Ecto neural progenitor cell (in vitro differentiated cells): ENCODE measurements around the gene JAM3.
"Not testable (repeated sequence)": the region's sequence is repeated elsewhere in the genome, so short reads cannot be mapped to it uniquely, and the experiment has no call there.

Experiments
- DNase-seq: peaks from one replicate; pipeline ENCODE4 v3.0.0-alpha.2; 2018; ENCODE audit warnings: low spot score

Gene JAM3

DNA sequence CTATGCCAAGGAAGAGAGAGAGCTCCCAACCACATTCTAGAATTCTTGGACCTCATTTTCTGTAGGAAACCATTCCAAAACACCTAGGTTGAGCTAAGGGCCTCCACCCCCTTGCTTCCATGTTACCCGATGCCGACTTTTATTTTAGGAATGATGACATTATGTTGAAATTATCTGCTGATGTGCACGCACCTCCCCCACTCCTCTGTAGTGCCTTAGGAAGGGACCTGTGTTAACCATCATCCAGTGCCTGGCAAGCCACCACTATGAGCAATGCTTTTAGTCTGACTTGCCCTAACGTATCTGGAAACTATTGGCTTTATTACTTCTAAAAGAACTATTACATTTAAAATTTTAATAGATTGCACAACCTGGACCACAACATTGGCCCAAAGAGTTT lies 112.8 kb downstream of the JAM3 start:
- no peak for DNase-seq

DNA sequence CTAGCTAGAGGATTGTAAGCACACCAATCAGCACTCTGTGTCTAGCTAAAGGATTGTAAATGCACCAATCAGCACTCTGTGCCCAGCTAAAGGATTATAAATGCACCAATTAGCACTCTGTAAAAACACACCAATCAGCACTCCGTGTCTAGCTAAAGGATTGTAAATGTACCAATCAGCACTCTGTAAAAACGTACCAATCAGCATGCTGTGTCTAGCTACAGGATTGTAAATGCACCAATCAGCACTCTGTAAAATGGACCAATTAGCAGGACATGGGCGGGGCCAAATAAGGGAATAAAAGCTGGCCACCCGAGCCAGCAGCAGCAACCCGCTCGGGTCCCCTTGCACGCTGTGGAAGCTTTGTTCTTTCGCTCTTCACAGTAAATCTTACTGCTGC lies 119.2 kb downstream of the JAM3 start:
- DNase-seq = not testable (repeated sequence)

DNA sequence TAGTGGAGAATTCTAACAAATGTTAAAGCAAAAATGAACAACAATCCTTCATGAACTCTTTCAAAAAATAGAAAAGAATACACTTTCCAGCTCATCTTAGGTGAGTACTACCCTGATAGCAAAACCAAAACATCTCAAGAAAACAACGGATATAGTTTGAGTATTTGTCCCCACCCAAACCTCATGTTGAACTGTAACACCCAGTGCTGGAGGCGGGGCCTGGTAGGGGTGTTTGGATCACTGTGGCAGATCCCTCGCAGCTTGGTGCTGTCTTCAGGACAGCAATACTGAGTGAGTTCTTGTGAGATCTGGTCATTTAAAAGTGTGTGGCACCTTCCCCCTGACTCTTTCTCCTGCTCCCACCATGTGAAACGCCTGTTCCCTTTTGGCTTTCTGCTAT lies 127.9 kb downstream of the JAM3 start:
- no peak for DNase-seq

DNA sequence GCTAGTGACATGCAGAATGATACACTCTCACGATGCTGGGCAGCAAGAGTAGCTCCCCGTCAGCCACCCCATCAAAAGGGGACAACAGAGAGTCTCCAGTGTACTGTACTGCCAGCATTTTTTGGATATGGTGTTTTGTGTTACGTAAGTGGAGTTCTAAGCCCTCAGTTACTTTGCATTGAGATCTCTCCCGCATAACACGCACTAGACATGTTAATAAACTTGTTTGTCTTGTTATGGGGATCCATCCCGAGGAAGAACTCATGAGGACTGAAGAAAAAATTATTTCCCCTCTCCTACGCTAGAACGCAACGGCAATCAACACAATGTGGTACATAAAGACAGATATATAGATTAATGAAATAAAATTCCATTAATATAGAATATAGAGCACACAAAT lies 130.7 kb downstream of the JAM3 start:
- DNase-seq = no peak

DNA sequence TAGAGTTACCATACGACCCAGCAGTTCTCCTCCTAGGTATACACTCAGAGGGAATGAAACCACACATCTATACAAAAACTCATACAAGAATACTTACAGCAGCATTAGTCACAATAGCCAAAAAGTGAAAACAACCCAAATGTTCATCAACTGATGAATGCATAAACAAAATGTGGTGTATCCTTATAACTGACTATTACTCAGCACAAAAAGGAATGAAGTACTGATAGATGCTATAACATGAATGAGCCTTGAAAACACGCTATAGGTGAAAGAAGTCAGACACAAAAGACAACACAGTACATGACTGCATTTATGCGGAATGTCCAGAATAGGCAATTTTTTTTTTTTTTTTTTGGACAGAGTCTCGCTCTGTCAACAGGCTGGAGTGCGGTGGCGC lies 131.8 kb downstream of the JAM3 start:
- DNase-seq = no peak
